Adrenal gland (tissue), 12 donors: ENCODE data around the gene SELENOW. TPM values are rescaled to one million over a fixed set of nuclear protein-coding genes. Genes with fewer than 3 reads are reported as not detected.

Experiments used
- DNase-seq, 7 donors: peaks; one replicate each; pipeline ENCODE4 v3.0.0-alpha.2; 2019 to 2020
- H3K27ac ChIP-seq, 5 donors: fragments of 200-600 bp; sonication (generic) in 4 of 5; 1 replicate in 3 of 5; 2 replicates in 2 of 5; pipeline versions ENCODE4 v1.5.1 to v1.8.0; 2016 to 2020; ENCODE audit warnings: mild to moderate bottlenecking in 1 of 5
- H3K27me3 ChIP-seq: fragments of 200-600 bp; 2 replicates; pipeline ENCODE4 v1.8.0; 2021
- H3K36me3 ChIP-seq, 2 donors: fragments of 200-600 bp; replicated peaks in 1 of 2; 1 replicate in 1 of 2; 2 replicates in 1 of 2; pipeline versions ENCODE4 v1.5.1 to v1.8.0; 2018 to 2022
- H3K4me1 ChIP-seq, 2 donors: fragments of 200-600 bp; replicated peaks in 1 of 2; 1 replicate in 1 of 2; 2 replicates in 1 of 2; pipeline versions ENCODE4 v1.5.1 to v1.8.0; 2018 to 2021
- H3K4me3 ChIP-seq, 4 donors: fragments of 200-600 bp; sonication (generic) in 3 of 4; one replicate each; pipeline ENCODE4 v1.5.1; 2016 to 2018
- H3K9me3 ChIP-seq, 3 donors: fragments of 200-600 bp; sonication (generic) in 1 of 3; replicated peaks in 1 of 3; 1 replicate in 2 of 3; 2 replicates in 1 of 3; pipeline versions ENCODE4 v1.5.1 to v1.8.0; 2016 to 2021
- CTCF ChIP-seq, 6 experiments: fragments of 450-650 bp in 4 of 6; fragments of 200-600 bp in 2 of 6; sonication (generic) in 1 of 6; IDR thresholded peaks; 1 replicate in 5 of 6; 2 replicates in 1 of 6; pipeline versions ENCODE4 v1.5.1 to v1.8.0; 2016 to 2021; ENCODE audit warnings: antibody characterized with exemption in 6 of 6, mild to moderate bottlenecking in 2 of 6, moderate library complexity in 1 of 6
- POLR2A ChIP-seq, 2 donors: fragments of 450-650 bp; IDR thresholded peaks; one replicate each; pipeline ENCODE4 v1.6.1; 2017; ENCODE audit warnings: antibody characterized with exemption in 2 of 2, mild to moderate bottlenecking in 2 of 2, moderate library complexity in 1 of 2
- WGBS, 4 donors: extraction: QIAGEN DNeasy Blood & Tissue Kit in 2 of 4; methylation state at CpG; one replicate each; pipeline versions ENCODE4 v1.1.5 to v1.1.7; 2013 to 2017; 5-methylcytosine and 5-hydroxymethylcytosine counted together
- intact Hi-C, 2 donors: fragments of 100-400 bp; cut with DNase I; formaldehyde crosslinking; loops; one replicate each; pipeline versions ENCODE4 v1.14.1 to v1.15.0; 2022 to 2023
- polyA plus RNA-seq, 3 donors: library from polyadenylated mRNA; stranded (reverse); fragments of 200-250 nt in 2 of 3; fragments of 350-450 nt in 1 of 3; fragmentation: Illumina TruSeq in 1 of 3; extraction: RNeasy Lipid Tissue Mini Kit (QIAGEN cat#74804) in 1 of 3; gene quantifications; one replicate each; pipeline ENCODE4 v1.2.3, GENCODE V29; 2013 to 2014
- total RNA-seq, 9 donors: library from RNA; depleted of rRNA in 4 of 9; stranded (reverse); fragments of >200 nt in 4 of 9; fragments of 120-200 nt in 1 of 9; fragmentation: NEBNext Ultra II Directional in 1 of 9; extraction: Animal tissue kit (Norgen Biotek cat#: 25700) in 1 of 9; gene quantifications; one replicate each; pipeline versions ENCODE4 v1.1.0 to v1.2.4, GENCODE V29; 2013 to 2023
- donor health status: healthy with polysubstance abuse.
- donor health status: Bipolar disorder and iron deficiency.
- donor health status: DM: yes; HTN: yes; CAD: no.
- donor health status: DM: no; HTN: no; CAD: no.
- donor health status: DM: no; HTN: no; CAD: no.
- donor health status: DM: yes; HTN: yes; CAD: no.

Gene SELENOW
- total and polyA plus RNA-seq, 12 donors: 102 to 479 (median 168) TPM

DNA sequence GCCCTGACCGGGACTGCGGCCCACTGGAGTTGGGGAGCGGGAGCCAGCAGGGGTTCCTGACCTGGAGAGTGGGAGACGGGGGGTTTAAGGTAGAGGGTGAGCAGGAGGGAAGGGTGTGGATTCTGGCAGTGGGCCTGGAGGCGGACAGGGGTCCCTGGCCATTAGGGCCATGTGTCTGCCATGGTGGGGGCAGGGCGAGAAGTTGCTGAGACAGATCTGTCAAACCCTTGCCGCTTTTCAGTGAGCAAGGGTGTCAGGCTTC is 12.2 kb upstream of the SELENOW start:
- 67 to 90% (median 76%) methylated on average over 7 of the region's 7 CpGs for WGBS, 4 donors
- TF ChIP-seq CTCF (IDR thresholded peaks at IDR 0.05) (no peak), POLR2A (IDR thresholded peaks at IDR 0.05) (no peak)
- Histone ChIP-seq H3K27me3 (no peaks in the 10 kb centered on the region), H3K36me3 (no peaks in the 10 kb centered on the region), H3K9me3 (no peaks in the 10 kb centered on the region), H3K27ac (no peak overlapping the region), H3K4me1 (no peaks in the 10 kb centered on the region), H3K4me3 (no peak overlapping the region)
- intact Hi-C loops: no loop called here
- no peak for DNase-seq

- Histone ChIP-seq H3K27me3 (no peaks in the 10 kb centered on the region), H3K9me3 (no peaks in the 10 kb centered on the region), H3K27ac (no peak overlapping the region), H3K36me3 (no peaks in the 10 kb centered on the region), H3K4me3 (no peak overlapping the region), H3K4me1 (no peaks in the 10 kb centered on the region)
- DNase-seq: no peak
- intact Hi-C loops: no loop called here
- TF ChIP-seq CTCF (IDR thresholded peaks at IDR 0.05) (no peak), POLR2A (IDR thresholded peaks at IDR 0.05) (no peak)
- 73 to 84% (median 76%) methylated on average over 7 of the region's 7 CpGs for WGBS, 4 donors
Measured at GRCh38 chr19:47766670-47767069, 11.8 kb upstream of the SELENOW start.

GRCh38 chr19:47767349-47767748 is 11.2 kb upstream of the SELENOW start:
- DNase-seq: no peak
- no peaks in the 10 kb centered on the region for H3K27me3 ChIP-seq
- no peaks in the 10 kb centered on the region for H3K36me3 ChIP-seq
- H3K4me1 ChIP-seq: no peaks in the 10 kb centered on the region
- H3K9me3 ChIP-seq: no peaks in the 10 kb centered on the region
- no peak overlapping the region for H3K4me3 ChIP-seq
- TF ChIP-seq CTCF (IDR thresholded peaks at IDR 0.05) (no peak), POLR2A (IDR thresholded peaks at IDR 0.05) (no peak)
- H3K27ac ChIP-seq: no peak overlapping the region
- intact Hi-C loops: no loop called here
- WGBS, 4 donors: 36 to 57% (median 49%) methylated on average over 2 of the region's 2 CpGs

DNA sequence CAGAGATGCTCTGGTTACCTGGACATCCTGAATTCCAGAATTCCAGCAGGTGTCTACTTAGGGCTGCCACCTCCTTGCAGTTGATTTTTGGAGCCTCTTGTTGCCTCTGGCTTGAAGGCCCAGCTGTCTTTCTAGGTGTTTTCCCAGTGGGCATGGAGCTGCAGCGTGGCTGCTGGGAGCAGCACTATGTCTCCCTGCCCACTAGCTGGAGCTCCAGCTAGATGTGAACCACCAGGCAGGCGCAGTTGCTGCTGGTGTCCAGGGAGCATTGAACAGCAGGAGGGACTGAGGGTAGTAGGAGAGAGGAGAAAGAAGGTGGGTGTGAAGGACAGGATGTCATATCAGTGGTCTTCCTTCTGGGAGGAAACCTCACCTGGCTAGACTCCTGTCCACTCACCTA is 9.9 kb upstream of the SELENOW start:
- no peaks in the 10 kb centered on the region for H3K36me3 ChIP-seq
- 84 to 100% (median 89%) methylated on average over 1 to 2 of the region's 2 CpGs for WGBS, 4 donors
- no peak overlapping the region for H3K4me3 ChIP-seq
- no peaks in the 10 kb centered on the region for H3K4me1 ChIP-seq
- no peak overlapping the region for H3K27ac ChIP-seq
- H3K27me3 ChIP-seq: no peaks in the 10 kb centered on the region
- no peak for DNase-seq
- no peaks in the 10 kb centered on the region for H3K9me3 ChIP-seq
- TF ChIP-seq CTCF (IDR thresholded peaks at IDR 0.05) (no peak), POLR2A (IDR thresholded peaks at IDR 0.05) (no peak)
- intact Hi-C loops: no loop called here
